CD4-positive, alpha-beta T cell (primary cell): ENCODE measurements around the gene AQP1. TPM values are rescaled to one million over a fixed set of nuclear protein-coding genes. Genes with fewer than 3 reads are reported as not detected.

Experiments
- ATAC-seq: fragments of 200-7000 bp; cut with Tn5 transposase; one replicate; pipeline ENCODE4 v1.10.0; 2022; ENCODE audit warnings: mild to moderate bottlenecking; ENCODE audit not compliant: poor library complexity
- CTCF ChIA-PET: fragments of 350-600 bp; sonication (Branson Sonifier 250); formaldehyde crosslinking; loops from one replicate; lab custom pipeline; 2021; ENCODE audit warnings: antibody characterized with exemption, inconsistent platforms; lab: Charles Lee
- POLR2A ChIA-PET: fragments of 350-600 bp; sonication (Branson Sonifier 250); formaldehyde crosslinking; loops from one replicate; lab custom pipeline; 2021; ENCODE audit warnings: antibody characterized with exemption, inconsistent platforms; lab: Charles Lee
- DNase-seq, 14 experiments: peaks; one replicate each; pipeline ENCODE4 v3.0.0-alpha.2; 2013 to 2020; ENCODE audit warnings: mixed read lengths in 2 of 14
- H3K27ac ChIP-seq, 2 donors: one replicate each; pipeline versions ENCODE4 v1.5.1 to v1.7.0; 2013; ENCODE audit warnings: low read length in 2 of 2, low read depth in 1 of 2, mild to moderate bottlenecking in 1 of 2
- H3K27me3 ChIP-seq, 2 experiments: 1 replicate in 1 of 2; 2 replicates in 1 of 2; pipeline versions ENCODE4 v1.6.1 to v1.7.0; 2013; ENCODE audit warnings: low read length in 2 of 2, control low read depth in 1 of 2, mild to moderate bottlenecking in 1 of 2, moderate library complexity in 1 of 2; ENCODE audit not compliant: insufficient read depth in 2 of 2, control insufficient read depth in 1 of 2
- H3K36me3 ChIP-seq: one replicate; pipeline ENCODE4 v1.6.1; 2013; ENCODE audit warnings: low read length, control low read depth; ENCODE audit not compliant: insufficient read depth
- H3K4me1 ChIP-seq: one replicate; pipeline ENCODE4 v1.6.1; 2013; ENCODE audit warnings: low read length, control low read depth; ENCODE audit not compliant: insufficient read depth
- H3K4me3 ChIP-seq: one replicate; pipeline ENCODE4 v1.5.1; 2013; ENCODE audit warnings: mild to moderate bottlenecking, low read length, moderate library complexity
- H3K9me3 ChIP-seq, 2 experiments: 1 replicate in 1 of 2; 2 replicates in 1 of 2; pipeline versions ENCODE4 v1.6.1 to v1.7.0; 2013; ENCODE audit warnings: low read length in 2 of 2, mild to moderate bottlenecking in 2 of 2, control low read depth in 1 of 2, moderate library complexity in 1 of 2; ENCODE audit not compliant: control insufficient read depth in 1 of 2, insufficient read depth in 1 of 2
- H3K27ac Mint-ChIP-seq: one replicate; pipeline ENCODE4 v1.8.0; 2020; ENCODE audit warnings: mixed read lengths
- H3K27me3 Mint-ChIP-seq: one replicate; pipeline ENCODE4 v1.8.0; 2021; ENCODE audit warnings: mixed read lengths
- H3K36me3 Mint-ChIP-seq: one replicate; pipeline ENCODE4 v1.8.0; 2021; ENCODE audit warnings: low read depth, mixed read lengths
- H3K4me1 Mint-ChIP-seq: one replicate; pipeline ENCODE4 v1.8.0; 2021; ENCODE audit warnings: low read depth, mixed read lengths
- H3K4me3 Mint-ChIP-seq: one replicate; pipeline ENCODE4 v1.8.0; 2020; ENCODE audit warnings: mild to moderate bottlenecking, mixed read lengths
- H3K9me3 Mint-ChIP-seq: one replicate; pipeline ENCODE4 v1.8.0; 2020; ENCODE audit warnings: mixed read lengths
- intact Hi-C, 2 experiments: fragments of 100-400 bp; cut with DNase I in 1 of 2; cut with micrococcal nuclease in 1 of 2; formaldehyde crosslinking; loops; one replicate each; pipeline versions ENCODE4 v1.15.1 to v1.9.0; 2023 to 2025; cut with DNase I, micrococcal nuclease
- total RNA-seq, 174 experiments: library from RNA in 2 of 174; stranded (reverse) in 2 of 174; gene quantifications; one replicate each; pipeline ENCODE4 v1.2.3 and lab custom pipeline; 2021 to 2026
- TF ChIP-seq, protein P1 (sequence below): fragments of 200-600 bp; IDR thresholded peaks from one replicate; pipeline ENCODE4 v1.8.0; 2022; ENCODE audit warnings: antibody characterized with exemption, mild to moderate bottlenecking

Gene AQP1
- total RNA-seq, 2 experiments from 2014 or later: 0.17 to 0.22 TPM

DNA sequence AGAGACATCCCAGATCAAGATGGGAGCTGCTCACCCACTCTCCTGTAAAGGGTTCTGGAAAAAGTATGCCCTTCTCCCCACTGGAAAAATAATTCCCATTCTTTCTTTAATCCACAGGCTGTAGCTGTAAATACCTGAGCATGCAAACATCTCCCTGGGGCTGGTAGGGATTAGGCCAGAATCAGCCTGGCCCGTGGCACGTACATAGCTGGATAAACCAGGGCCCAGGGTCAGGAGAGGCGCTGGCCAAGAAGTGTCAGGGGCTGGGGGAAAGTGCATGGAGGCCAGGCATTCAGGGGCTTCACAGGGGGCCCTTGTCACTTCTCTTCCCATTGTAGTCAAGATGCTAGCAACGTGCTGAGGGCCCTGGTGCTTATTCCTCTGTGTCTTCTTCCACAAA is 30.7 kb upstream of the AQP1 start:
- Histone ChIP-seq H3K27ac (no peak overlapping the region), H3K9me3 (no peaks in the 10 kb centered on the region), H3K4me1 (no peaks in the 10 kb centered on the region), H3K27me3 (no peaks in the 10 kb centered on the region), H3K4me3 (no peak overlapping the region), H3K36me3 (no peaks in the 10 kb centered on the region)
- H3K27ac Mint-ChIP-seq: no peak overlapping the region
- TF ChIP-seq, protein P1, sequence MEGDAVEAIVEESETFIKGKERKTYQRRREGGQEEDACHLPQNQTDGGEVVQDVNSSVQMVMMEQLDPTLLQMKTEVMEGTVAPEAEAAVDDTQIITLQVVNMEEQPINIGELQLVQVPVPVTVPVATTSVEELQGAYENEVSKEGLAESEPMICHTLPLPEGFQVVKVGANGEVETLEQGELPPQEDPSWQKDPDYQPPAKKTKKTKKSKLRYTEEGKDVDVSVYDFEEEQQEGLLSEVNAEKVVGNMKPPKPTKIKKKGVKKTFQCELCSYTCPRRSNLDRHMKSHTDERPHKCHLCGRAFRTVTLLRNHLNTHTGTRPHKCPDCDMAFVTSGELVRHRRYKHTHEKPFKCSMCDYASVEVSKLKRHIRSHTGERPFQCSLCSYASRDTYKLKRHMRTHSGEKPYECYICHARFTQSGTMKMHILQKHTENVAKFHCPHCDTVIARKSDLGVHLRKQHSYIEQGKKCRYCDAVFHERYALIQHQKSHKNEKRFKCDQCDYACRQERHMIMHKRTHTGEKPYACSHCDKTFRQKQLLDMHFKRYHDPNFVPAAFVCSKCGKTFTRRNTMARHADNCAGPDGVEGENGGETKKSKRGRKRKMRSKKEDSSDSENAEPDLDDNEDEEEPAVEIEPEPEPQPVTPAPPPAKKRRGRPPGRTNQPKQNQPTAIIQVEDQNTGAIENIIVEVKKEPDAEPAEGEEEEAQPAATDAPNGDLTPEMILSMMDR: no peak
- no peaks in the 10 kb centered on the region for H3K9me3 Mint-ChIP-seq
- no peak for DNase-seq
- ChIA-PET POLR2A (no interaction called here), CTCF (no interaction called here)
- ATAC-seq: no peak
- no peaks in the 10 kb centered on the region for H3K36me3 Mint-ChIP-seq
- no peaks in the 10 kb centered on the region for H3K4me1 Mint-ChIP-seq
- no peaks in the 10 kb centered on the region for H3K27me3 Mint-ChIP-seq
- H3K4me3 Mint-ChIP-seq: no peak overlapping the region
- intact Hi-C loops: no loop called here

DNA sequence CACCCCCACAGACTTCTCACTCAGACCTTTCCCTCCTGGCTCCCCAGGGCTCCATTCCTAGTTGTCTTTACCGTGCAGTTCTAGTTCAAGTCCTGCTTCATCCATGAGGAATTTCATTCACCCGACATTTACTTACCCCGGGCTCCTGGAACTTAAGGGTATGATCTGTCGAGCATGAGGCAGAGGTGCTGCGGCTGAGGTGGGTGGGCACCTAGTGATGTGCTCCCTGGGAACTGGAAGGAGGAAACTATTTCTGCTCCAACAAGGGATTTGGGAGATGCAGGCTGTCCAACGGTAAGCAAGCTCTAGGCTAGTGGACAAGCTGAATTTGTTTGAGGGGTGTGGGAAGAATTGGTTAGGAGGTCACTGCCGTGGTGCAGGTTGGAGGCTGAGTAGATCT is 30.2 kb upstream of the AQP1 start:
- no peak overlapping the region for H3K27ac Mint-ChIP-seq
- Histone ChIP-seq H3K36me3 (no peaks in the 10 kb centered on the region), H3K4me1 (no peaks in the 10 kb centered on the region), H3K9me3 (no peaks in the 10 kb centered on the region), H3K27ac (no peak overlapping the region), H3K27me3 (no peaks in the 10 kb centered on the region), H3K4me3 (no peak overlapping the region)
- H3K4me1 Mint-ChIP-seq: no peaks in the 10 kb centered on the region
- intact Hi-C loops: no loop called here
- ChIA-PET CTCF (no interaction called here), POLR2A (no interaction called here)
- ATAC-seq (no peak), DNase-seq (no peak)
- no peaks in the 10 kb centered on the region for H3K9me3 Mint-ChIP-seq
- TF ChIP-seq, protein P1: no peak
- no peaks in the 10 kb centered on the region for H3K27me3 Mint-ChIP-seq
- H3K36me3 Mint-ChIP-seq: no peaks in the 10 kb centered on the region
- no peak overlapping the region for H3K4me3 Mint-ChIP-seq

DNA sequence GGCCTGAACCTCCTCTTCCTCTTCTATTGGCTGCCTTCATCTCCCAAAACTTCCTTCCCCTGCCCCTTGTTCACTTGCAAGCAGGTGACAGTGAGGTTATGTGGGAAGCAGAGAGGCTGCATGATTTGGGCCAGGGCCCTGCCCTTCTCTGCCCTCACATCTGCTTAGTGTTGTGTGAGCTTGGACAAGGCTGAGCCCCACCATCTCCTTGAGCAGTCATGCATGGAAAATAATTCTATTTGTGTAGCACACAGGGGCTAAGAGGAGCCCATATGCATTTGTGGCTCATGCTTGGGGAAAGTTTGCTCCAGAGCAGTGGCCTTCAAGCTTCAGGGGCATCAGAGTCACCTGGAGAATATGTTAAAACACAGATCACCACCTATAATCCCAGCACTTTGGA is 26.8 kb upstream of the AQP1 start:
- Histone ChIP-seq H3K9me3 (peaks cover 0 to 5% of the 10 kb centered on the region in 2 experiments), H3K4me1 (no peaks in the 10 kb centered on the region), H3K36me3 (no peaks in the 10 kb centered on the region), H3K27ac (no peak overlapping the region), H3K27me3 (no peaks in the 10 kb centered on the region), H3K4me3 (no peak overlapping the region)
- no peak overlapping the region for H3K4me3 Mint-ChIP-seq
- H3K27ac Mint-ChIP-seq: no peak overlapping the region
- ChIA-PET POLR2A (no interaction called here), CTCF (no interaction called here)
- TF ChIP-seq, protein P1: no peak
- H3K27me3 Mint-ChIP-seq: no peaks in the 10 kb centered on the region
- ATAC-seq (no peak), DNase-seq (no peak)
- no peaks in the 10 kb centered on the region for H3K9me3 Mint-ChIP-seq
- intact Hi-C loops: no loop called here
- H3K36me3 Mint-ChIP-seq: no peaks in the 10 kb centered on the region
- H3K4me1 Mint-ChIP-seq: no peaks in the 10 kb centered on the region
